WTC11 (cell line): ENCODE measurements around the gene CD163L1. TPM values are rescaled to one million over a fixed set of nuclear protein-coding genes. Genes with fewer than 3 reads are reported as not detected.

Experiments
- ATAC-seq: fragments of 200-7000 bp; cut with Tn5 transposase; 2 replicates; pipeline ENCODE4 v1.10.0; 2021; ENCODE audit warnings: mild to moderate bottlenecking, moderate library complexity
- CTCF ChIA-PET: fragments of 300-600 bp; sonication (Branson Sonifier 250); formaldehyde crosslinking; loops from one replicate; lab custom pipeline; 2021; ENCODE audit warnings: antibody characterized with exemption; lab: Charles Lee
- POLR2A ChIA-PET: fragments of 350-600 bp; sonication (Branson Sonifier 250); formaldehyde crosslinking; loops from one replicate; lab custom pipeline; 2021; ENCODE audit warnings: antibody characterized with exemption; lab: Charles Lee
- DNase-seq: peaks from one replicate; pipeline ENCODE4 v3.0.0; 2021; ENCODE audit warnings: low spot score
- H3K27ac Mint-ChIP-seq: 2 replicates; pipeline ENCODE4 v1.8.0; 2021; ENCODE audit warnings: mixed read lengths
- H3K27me3 Mint-ChIP-seq: 2 replicates; pipeline ENCODE4 v1.8.0; 2021; ENCODE audit warnings: low read depth, mild to moderate bottlenecking, moderate library complexity, mixed read lengths
- H3K36me3 Mint-ChIP-seq: 2 replicates; pipeline ENCODE4 v1.8.0; 2021; ENCODE audit warnings: mixed read lengths
- H3K4me1 Mint-ChIP-seq: 2 replicates; pipeline ENCODE4 v1.8.0; 2022; ENCODE audit warnings: mixed read lengths
- H3K4me3 Mint-ChIP-seq: 2 replicates; pipeline ENCODE4 v1.8.0; 2021; ENCODE audit warnings: mild to moderate bottlenecking, moderate library complexity, mixed read lengths
- H3K9me3 Mint-ChIP-seq: 2 replicates; pipeline ENCODE4 v1.8.0; 2021; ENCODE audit warnings: mixed read lengths
- AFF4 ChIP-seq: sonication (generic); formaldehyde crosslinking; IDR thresholded peaks from 2 replicates; pipeline ENCODE4 v1.8.1; 2023; ENCODE audit warnings: mild to moderate bottlenecking, missing genetic modification reagents, borderline replicate concordance
- ATF2 ChIP-seq: sonication (generic); formaldehyde crosslinking; IDR thresholded peaks from 2 replicates; pipeline ENCODE4 v1.8.1; 2022; ENCODE audit warnings: low read depth, missing genetic modification reagents, borderline replicate concordance
- CDX4 ChIP-seq: fragments of 250-450 bp; sonication (Bioruptor Pico); IDR thresholded peaks from 2 replicates; pipeline ENCODE4 v1.9.0; 2021; ENCODE audit warnings: moderate library complexity, mild to moderate bottlenecking, inconsistent platforms, borderline replicate concordance
- CREB1 ChIP-seq: sonication (generic); formaldehyde crosslinking; IDR thresholded peaks from 2 replicates; pipeline ENCODE4 v1.8.0; 2023; ENCODE audit warnings: mild to moderate bottlenecking, missing genetic modification reagents
- CTCF ChIP-seq: fragments of 200-600 bp; IDR thresholded peaks from 2 replicates; pipeline ENCODE4 v1.8.0; 2022; ENCODE audit warnings: antibody characterized with exemption
- E2F1 ChIP-seq: sonication (generic); formaldehyde crosslinking; IDR thresholded peaks from 2 replicates; pipeline ENCODE4 v1.8.0; 2022; ENCODE audit warnings: mild to moderate bottlenecking, missing genetic modification reagents
- FOXP1 ChIP-seq: sonication (generic); formaldehyde crosslinking; IDR thresholded peaks from 2 replicates; pipeline ENCODE4 v1.8.0; 2022; ENCODE audit warnings: missing genetic modification reagents, mild to moderate bottlenecking, moderate library complexity, borderline replicate concordance
- JAZF1 ChIP-seq: fragments of 250-450 bp; sonication (Bioruptor Pico); IDR thresholded peaks from 2 replicates; pipeline ENCODE4 v1.9.0; 2021; ENCODE audit warnings: moderate library complexity, mild to moderate bottlenecking, inconsistent platforms
- MAX ChIP-seq: sonication (generic); formaldehyde crosslinking; IDR thresholded peaks from 2 replicates; pipeline ENCODE4 v1.8.0; 2022; ENCODE audit warnings: mild to moderate bottlenecking, missing genetic modification reagents
- MYBL2 ChIP-seq: sonication (generic); formaldehyde crosslinking; IDR thresholded peaks from 2 replicates; pipeline ENCODE4 v1.8.1; 2023; ENCODE audit warnings: mild to moderate bottlenecking, moderate library complexity, missing genetic modification reagents
- NFATC4 ChIP-seq: fragments of 250-450 bp; sonication (Bioruptor Pico); IDR thresholded peaks from 2 replicates; pipeline ENCODE4 v1.9.0; 2021; ENCODE audit warnings: mild to moderate bottlenecking
- NFE2L1 ChIP-seq: sonication (generic); formaldehyde crosslinking; IDR thresholded peaks from 2 replicates; pipeline ENCODE4 v1.8.1; 2023; ENCODE audit warnings: missing genetic modification reagents
- NR2C2 ChIP-seq: sonication (generic); formaldehyde crosslinking; IDR thresholded peaks from 2 replicates; pipeline ENCODE4 v1.8.0; 2022; ENCODE audit warnings: mild to moderate bottlenecking, missing genetic modification reagents
- NR3C1 ChIP-seq: sonication (generic); formaldehyde crosslinking; conservative IDR thresholded peaks from 2 replicates; pipeline ENCODE4 v1.8.1; 2023; ENCODE audit warnings: low read depth, mild to moderate bottlenecking, missing genetic modification reagents
- SP1 ChIP-seq: sonication (generic); formaldehyde crosslinking; conservative IDR thresholded peaks from 2 replicates; pipeline ENCODE4 v1.8.1; 2022; ENCODE audit warnings: missing genetic modification reagents
- TP53 ChIP-seq: sonication (generic); formaldehyde crosslinking; IDR thresholded peaks from 2 replicates; pipeline ENCODE4 v1.8.1; 2023; ENCODE audit warnings: mild to moderate bottlenecking, missing genetic modification reagents
- USF2 ChIP-seq: sonication (generic); formaldehyde crosslinking; IDR thresholded peaks from 2 replicates; pipeline ENCODE4 v1.8.1; 2023; ENCODE audit warnings: mild to moderate bottlenecking, missing genetic modification reagents, moderate library complexity
- ZNF416 ChIP-seq: fragments of 250-450 bp; sonication (Bioruptor Pico); IDR thresholded peaks from 2 replicates; pipeline ENCODE4 v1.9.0; 2021; ENCODE audit warnings: mild to moderate bottlenecking, inconsistent platforms
- ZNF671 ChIP-seq: fragments of 250-450 bp; sonication (Bioruptor Pico); IDR thresholded peaks from 2 replicates; pipeline ENCODE4 v1.8.0; 2021; ENCODE audit warnings: mild to moderate bottlenecking
- total RNA-seq: library from RNA; stranded (reverse); gene quantifications from 3 replicates; pipeline ENCODE4 v1.2.3, GENCODE V29; 2021
- TF ChIP-seq, protein P1 (sequence below): sonication (generic); formaldehyde crosslinking; IDR thresholded peaks from 2 replicates; pipeline ENCODE4 v1.8.0; 2022; ENCODE audit warnings: mild to moderate bottlenecking, missing genetic modification reagents

Gene CD163L1
- total RNA-seq, 1 experiment from 2014 or later = 0.26 TPM

DNA sequence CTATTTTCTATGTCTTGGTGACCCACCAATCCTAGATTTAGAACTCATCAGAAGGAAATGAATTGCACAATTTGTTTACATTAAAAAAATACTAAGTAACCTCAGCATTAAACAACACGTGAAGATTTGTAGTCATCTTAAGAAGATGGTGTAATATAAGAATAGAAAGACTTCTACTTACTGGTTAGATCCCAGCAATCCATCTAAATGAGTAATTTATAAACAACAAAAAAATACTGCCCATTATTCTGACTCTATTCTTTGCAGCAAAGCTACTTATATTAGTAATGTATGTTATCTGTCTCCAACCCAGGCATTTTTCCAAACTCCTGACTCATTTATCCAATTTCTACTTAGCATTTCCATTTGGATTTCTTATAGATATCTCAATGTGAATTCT lies 67.8 kb downstream of the CD163L1 start:
- TF ChIP-seq NFATC4 (CRISPR knock-in tag) = no peak
- no peak for TF ChIP-seq ZNF416 (CRISPR knock-in tag)
- H3K4me1 Mint-ChIP-seq = peaks cover 2% of the 10 kb centered on the region; the same call in 1 of the 2 replicates
- ChIA-PET POLR2A (no interaction called here), CTCF (no interaction called here)
- peaks cover 16% of the 10 kb centered on the region for H3K9me3 Mint-ChIP-seq
- no peak for DNase-seq
- no peak for ATAC-seq
- H3K36me3 Mint-ChIP-seq = no peaks in the 10 kb centered on the region
- no peaks in the 10 kb centered on the region for H3K27me3 Mint-ChIP-seq
- no peak overlapping the region for H3K27ac Mint-ChIP-seq
- H3K4me3 Mint-ChIP-seq = no peak overlapping the region

GRCh38 chr12:7375145-7375543 lies 68.8 kb downstream of the CD163L1 start:
- POLR2A ChIA-PET = no interaction called here

DNA sequence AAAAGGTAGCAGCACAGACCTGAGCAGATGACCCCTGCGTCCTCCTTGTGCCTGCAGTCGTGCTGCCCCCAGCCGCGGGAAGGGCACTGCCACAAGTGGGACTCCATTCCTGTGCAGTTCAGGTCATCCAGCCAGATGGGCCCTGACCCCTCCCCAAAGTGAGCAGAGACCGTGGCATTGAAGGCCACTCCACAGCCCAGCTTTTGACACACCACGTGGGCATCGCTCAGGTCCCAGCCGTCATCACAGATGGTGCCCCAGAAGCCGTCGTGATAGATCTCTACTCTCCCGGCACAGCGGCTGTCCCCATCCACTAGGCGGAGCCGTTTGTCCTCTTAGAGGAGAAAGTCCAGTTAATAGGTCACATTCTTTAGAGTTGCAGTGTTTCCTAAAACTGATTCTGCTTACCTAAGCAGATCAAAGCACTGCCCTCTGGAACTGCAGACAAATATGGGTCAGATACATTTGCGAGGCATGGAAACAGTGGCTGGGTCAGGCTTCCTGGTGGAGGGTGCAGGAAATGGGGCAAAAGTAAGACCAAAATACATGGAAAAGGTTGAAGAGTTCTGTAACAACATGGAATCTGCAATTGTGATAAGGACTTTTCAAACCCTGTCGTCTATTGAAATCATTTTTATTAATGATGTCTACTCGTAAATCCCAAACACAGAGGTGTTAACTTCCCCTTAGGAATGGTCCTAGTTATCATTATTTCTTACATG lies 69.4 kb downstream of the CD163L1 start:
- peak; percentile 97 for ATAC-seq
- DNase-seq = peak; percentile 77
- CTCF ChIA-PET = no interaction called here

More at GRCh38 chr12:7375145-7375543, 68.8 kb downstream of the CD163L1 start:
- no peak for TF ChIP-seq JAZF1 (CRISPR knock-in tag)
- Mint-ChIP-seq H3K4me1 (peaks cover 2% of the 10 kb centered on the region; the same call in 1 of the 2 replicates), H3K4me3 (no peak overlapping the region), H3K27ac (no peak overlapping the region), H3K27me3 (no peaks in the 10 kb centered on the region), H3K9me3 (peaks cover 12% of the 10 kb centered on the region), H3K36me3 (no peaks in the 10 kb centered on the region)
- DNase-seq (no peak), ATAC-seq (no peak)
- CTCF ChIA-PET = no interaction called here

More for the DNA sequence above, 69.4 kb downstream of the CD163L1 start:
- no peak overlapping the region for H3K27ac Mint-ChIP-seq
- TF ChIP-seq ZNF416 (CRISPR knock-in tag) (0 out of 2 replicates have a peak, but pooled peaks have one; percentile 9), CDX4 (CRISPR knock-in tag) (no peak), MYBL2 (CRISPR knock-in tag) (no peak), FOXP1 (CRISPR knock-in tag) (no peak), USF2 (CRISPR knock-in tag) (peak; percentile 72), NR3C1 (CRISPR knock-in tag) (no peak), NFE2L1 (no peak), NR2C2 (no peak), ATF2 (CRISPR knock-in tag) (no peak), E2F1 (CRISPR knock-in tag) (peak; percentile 54; the same call in 1 of the 2 replicates), ZNF671 (CRISPR knock-in tag) (no peak), TP53 (CRISPR knock-in tag) (no peak), SP1 (no peak), CTCF (peak; percentile 56; the same call in 1 of the 2 replicates), CREB1 (CRISPR knock-in tag) (no peak), AFF4 (CRISPR knock-in tag) (no peak), MAX (CRISPR knock-in tag) (peak; percentile 63)
- TF ChIP-seq, protein P1, sequence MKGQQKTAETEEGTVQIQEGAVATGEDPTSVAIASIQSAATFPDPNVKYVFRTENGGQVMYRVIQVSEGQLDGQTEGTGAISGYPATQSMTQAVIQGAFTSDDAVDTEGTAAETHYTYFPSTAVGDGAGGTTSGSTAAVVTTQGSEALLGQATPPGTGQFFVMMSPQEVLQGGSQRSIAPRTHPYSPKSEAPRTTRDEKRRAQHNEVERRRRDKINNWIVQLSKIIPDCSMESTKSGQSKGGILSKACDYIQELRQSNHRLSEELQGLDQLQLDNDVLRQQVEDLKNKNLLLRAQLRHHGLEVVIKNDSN = peak; percentile 69; the same call in 1 of the 2 replicates
- TF ChIP-seq, all 79 proteins: peak for 6
- H3K9me3 Mint-ChIP-seq = peaks cover 7% of the 10 kb centered on the region
- H3K4me3 Mint-ChIP-seq = no peak overlapping the region
- H3K36me3 Mint-ChIP-seq = no peaks in the 10 kb centered on the region
- no peaks in the 10 kb centered on the region for H3K27me3 Mint-ChIP-seq
- POLR2A ChIA-PET = no interaction called here
- peaks cover 2% of the 10 kb centered on the region; the same call in 1 of the 2 replicates for H3K4me1 Mint-ChIP-seq
